Activated CD8-positive, alpha-beta T cell treated with anti-CD3 and anti-CD28 coated beads for 36 hours (primary cell): ENCODE results near the gene ZNF444. TPM values are rescaled to one million over a fixed set of nuclear protein-coding genes. Genes with fewer than 3 reads are reported as not detected.
"Not testable (repeated sequence)": the region's sequence is repeated elsewhere in the genome, so short reads cannot be mapped to it uniquely, and the experiment has no call there.

ENCODE experiments used
- ATAC-seq: fragments of 200-7000 bp; cut with Tn5 transposase; one replicate; pipeline ENCODE4 v1.10.0; 2021; ENCODE audit warnings: mild to moderate bottlenecking, moderate library complexity
- CTCF ChIA-PET: fragments of 350-600 bp; sonication (Branson Sonifier 250); formaldehyde crosslinking; loops from one replicate; lab custom pipeline; 2021; ENCODE audit warnings: antibody characterized with exemption; lab: Charles Lee
- POLR2A ChIA-PET: fragments of 350-600 bp; sonication (Branson Sonifier 250); formaldehyde crosslinking; loops from one replicate; lab custom pipeline; 2021; ENCODE audit warnings: antibody characterized with exemption; lab: Charles Lee
- DNase-seq: peaks from one replicate; pipeline ENCODE4 v3.0.0-alpha.2; 2020
- H3K27ac Mint-ChIP-seq: one replicate; pipeline ENCODE4 v1.8.0; 2021; ENCODE audit warnings: mild to moderate bottlenecking, mixed read lengths
- H3K27me3 Mint-ChIP-seq: one replicate; pipeline ENCODE4 v1.8.0; 2021; ENCODE audit warnings: mixed read lengths
- H3K36me3 Mint-ChIP-seq: one replicate; pipeline ENCODE4 v1.8.0; 2021; ENCODE audit warnings: low read depth, mixed read lengths
- H3K4me1 Mint-ChIP-seq: one replicate; pipeline ENCODE4 v1.8.0; 2021; ENCODE audit warnings: low read depth, mixed read lengths
- H3K4me3 Mint-ChIP-seq: one replicate; pipeline ENCODE4 v1.8.0; 2021; ENCODE audit warnings: mild to moderate bottlenecking, moderate library complexity, mixed read lengths
- H3K9me3 Mint-ChIP-seq: one replicate; pipeline ENCODE4 v1.8.0; 2021; ENCODE audit warnings: mixed read lengths
- CTCF ChIP-seq: fragments of 200-600 bp; IDR thresholded peaks from one replicate; pipeline ENCODE4 v1.8.0; 2022; ENCODE audit warnings: antibody characterized with exemption, mild to moderate bottlenecking
- intact Hi-C: fragments of 100-400 bp; cut with micrococcal nuclease; formaldehyde crosslinking; loops from one replicate; pipeline ENCODE4 v1.10.0; 2022
- total RNA-seq, 2 experiments: library from RNA; stranded (reverse); gene quantifications; one replicate each; pipeline ENCODE4 v1.2.3, GENCODE V29; 2021

ZNF444 gene
- total RNA-seq, 2 experiments from 2014 or later: 25.3 to 35.2 TPM

DNA sequence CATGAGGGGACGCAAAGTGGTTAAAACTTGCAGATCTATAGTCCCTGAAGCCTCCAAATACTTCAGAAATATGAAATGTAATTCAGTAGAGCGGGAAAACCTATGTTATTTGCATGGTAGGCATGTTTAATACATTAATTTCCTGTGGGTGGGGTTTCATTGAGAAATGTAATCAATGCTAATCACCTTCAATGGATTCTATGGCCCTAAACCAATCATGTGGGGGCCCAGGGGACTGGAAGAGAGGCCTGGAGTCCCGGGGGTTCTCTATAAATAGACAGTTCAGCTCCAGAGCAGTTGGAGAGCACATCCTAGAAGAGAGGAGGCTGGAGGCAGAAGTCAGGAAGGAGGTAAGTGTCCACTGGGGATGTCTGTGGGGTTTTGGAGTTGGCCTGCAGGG is 60.9 kb downstream of the ZNF444 start, which contains the start of gene ZSCAN5C:
Gene ZSCAN5C (plus strand): TSS at position 301 of the 400 bp plus-strand sequence. CDS start 3,641 bp downstream, outside the sequence.
- no peaks in the 10 kb centered on the region for H3K9me3 Mint-ChIP-seq
- no peak within 1 kb of the TSS for H3K4me3 Mint-ChIP-seq
- DNase-seq (no peak), ATAC-seq (no peak)
- no peak within 1 kb of the TSS for H3K27ac Mint-ChIP-seq
- H3K4me1 Mint-ChIP-seq: no peaks in the 10 kb centered on the region
- H3K27me3 Mint-ChIP-seq: peaks cover 5% of the 10 kb centered on the region
- CTCF ChIA-PET: no interaction called here
- H3K36me3 Mint-ChIP-seq: no peaks in the 10 kb centered on the region
- no peak for TF ChIP-seq CTCF
- intact Hi-C loops: no loop called here
- POLR2A ChIA-PET: no interaction called here

GRCh38 chr19:56207581-56207980 is 66.5 kb downstream of the ZNF444 start:
- H3K4me3 Mint-ChIP-seq, H3K4me1 Mint-ChIP-seq, ATAC-seq, H3K36me3 Mint-ChIP-seq, DNase-seq, intact Hi-C loops, H3K27me3 Mint-ChIP-seq, CTCF ChIA-PET, H3K27ac Mint-ChIP-seq, H3K9me3 Mint-ChIP-seq: not testable (repeated sequence)
- POLR2A ChIA-PET: interaction anchor here (1.0 kb wide), 1 partner anchor 488 kb away, joined by 3 read pairs; no protein-coding TSS in a partner anchor

DNA sequence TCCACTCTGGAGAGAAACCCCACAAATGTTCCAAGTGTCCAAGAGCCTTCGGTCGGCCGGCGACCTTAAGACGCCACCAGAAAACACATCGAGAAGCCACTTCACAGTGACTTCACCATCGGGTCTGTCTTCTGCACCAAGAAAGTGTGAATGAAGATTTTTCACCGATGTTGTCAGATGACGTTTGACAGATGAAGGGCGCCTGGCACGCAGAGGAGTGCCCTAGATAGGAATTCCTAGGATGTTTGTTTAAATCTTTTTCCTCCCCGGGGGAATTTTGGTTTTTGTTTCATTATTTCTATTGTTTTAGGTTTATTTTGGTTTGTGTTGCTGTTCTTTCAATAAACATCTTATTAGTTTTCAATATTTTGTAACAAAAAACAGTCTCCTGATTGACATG is 68.0 kb downstream of the ZNF444 start:
- TF ChIP-seq CTCF: no peak
- intact Hi-C loops: no loop called here
- CTCF ChIA-PET: no interaction called here
- ATAC-seq (no peak), DNase-seq (no peak)
- no peaks in the 10 kb centered on the region for H3K4me1 Mint-ChIP-seq
- H3K9me3 Mint-ChIP-seq: no peaks in the 10 kb centered on the region
- H3K27me3 Mint-ChIP-seq: peaks cover 6% of the 10 kb centered on the region
- no peaks in the 10 kb centered on the region for H3K36me3 Mint-ChIP-seq
- no peak overlapping the region for H3K27ac Mint-ChIP-seq
- POLR2A ChIA-PET: interaction anchor here (0.7 kb wide), 1 partner anchor 468 kb away, joined by 3 read pairs; no protein-coding TSS in a partner anchor
- H3K4me3 Mint-ChIP-seq: no peak overlapping the region

DNA sequence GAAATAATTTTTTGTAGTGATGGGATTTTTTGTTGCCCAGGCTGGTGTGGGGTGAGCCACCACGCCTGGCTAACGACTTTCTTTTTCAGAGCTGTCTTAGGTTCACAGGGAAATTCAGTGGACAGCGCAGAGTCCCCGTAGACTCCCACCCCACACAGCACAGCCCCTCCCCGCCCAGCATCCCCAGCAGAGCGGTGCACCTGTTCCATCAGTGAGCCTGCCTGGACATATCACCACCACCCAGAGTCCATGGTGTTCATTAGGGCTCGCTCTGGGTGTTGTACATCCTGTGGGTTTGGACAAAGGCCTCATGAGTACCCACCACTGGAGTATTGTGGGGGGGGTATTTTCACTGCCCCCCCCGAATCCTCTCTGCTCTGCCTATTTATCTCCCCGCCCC is 68.9 kb downstream of the ZNF444 start:
- POLR2A ChIA-PET, H3K4me3 Mint-ChIP-seq, H3K27ac Mint-ChIP-seq, H3K4me1 Mint-ChIP-seq, H3K27me3 Mint-ChIP-seq, CTCF ChIA-PET, ATAC-seq, DNase-seq, H3K36me3 Mint-ChIP-seq, intact Hi-C loops, H3K9me3 Mint-ChIP-seq: not testable (repeated sequence)

Other genes with a start within 250 kb of the ZNF444 start
- not detected for gene NLRP13, start 209.0 kb upstream of the ZNF444 start, total RNA-seq
- not detected for gene NLRP8, start 193.5 kb upstream of the ZNF444 start, total RNA-seq
- gene NLRP5, start 154.5 kb upstream of the ZNF444 start, total RNA-seq: not detected
- gene ZNF787, start 20.0 kb upstream of the ZNF444 start, total RNA-seq: 10 to 100 TPM; 24.2 to 25.8 TPM
- gene GALP, start 34.7 kb downstream of the ZNF444 start, total RNA-seq: not detected
- not detected for gene ZSCAN5B, start 56.5 kb downstream of the ZNF444 start, total RNA-seq
- not detected for gene ZSCAN5C, start 61.0 kb downstream of the ZNF444 start, total RNA-seq
- gene EDDM13, start 131.5 kb downstream of the ZNF444 start, total RNA-seq: 1 to 10 TPM in 1 of 2 experiments, not detected in 1; 1.3 TPM
- gene ZSCAN5A, start 173.6 kb downstream of the ZNF444 start, total RNA-seq: 1 to 10 TPM; 7.7 to 9.0 TPM